ENCODE measurements around the gene SPINT4.
A peak's percentile ranks its signal among the peaks of the same experiment; 100 is the strongest.

SPINT4 gene

DNA sequence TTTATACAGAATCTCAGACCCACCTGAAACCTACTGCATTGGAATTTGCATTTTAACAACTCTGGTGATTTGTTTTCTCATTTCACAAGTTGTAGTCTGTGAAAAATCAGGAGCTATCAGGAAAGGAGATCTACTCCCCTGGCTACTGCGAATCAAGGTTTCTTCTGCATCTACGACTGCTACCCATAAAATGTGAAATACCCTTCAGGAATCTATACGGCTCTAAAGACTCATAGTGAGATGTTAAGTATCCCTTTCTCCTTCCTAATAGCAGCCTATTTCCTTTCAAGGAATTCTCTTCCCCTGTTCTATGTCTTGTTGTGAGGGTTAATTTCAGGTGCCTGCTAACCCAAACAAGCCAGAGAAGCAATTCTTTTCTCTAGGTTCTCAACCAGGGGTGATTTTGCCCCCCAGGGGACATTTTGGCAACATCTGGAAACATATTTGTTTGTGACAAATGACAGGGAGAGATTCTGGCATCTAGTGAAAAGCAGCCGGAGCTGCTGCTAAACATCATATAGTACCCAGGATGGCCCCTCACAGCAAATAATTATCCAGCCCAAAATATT lies 43.2 kb downstream of the SPINT4 start:
- DNase-seq (ENCODE audit: extremely low spot score), result no peak
- ChIA-PET CTCF (no interaction called here), POLR2A (no interaction called here)
- no peak for TF ChIP-seq BHLHE40 (IDR thresholded peaks at IDR 0.05; ENCODE audit: borderline replicate concordance)

DNA sequence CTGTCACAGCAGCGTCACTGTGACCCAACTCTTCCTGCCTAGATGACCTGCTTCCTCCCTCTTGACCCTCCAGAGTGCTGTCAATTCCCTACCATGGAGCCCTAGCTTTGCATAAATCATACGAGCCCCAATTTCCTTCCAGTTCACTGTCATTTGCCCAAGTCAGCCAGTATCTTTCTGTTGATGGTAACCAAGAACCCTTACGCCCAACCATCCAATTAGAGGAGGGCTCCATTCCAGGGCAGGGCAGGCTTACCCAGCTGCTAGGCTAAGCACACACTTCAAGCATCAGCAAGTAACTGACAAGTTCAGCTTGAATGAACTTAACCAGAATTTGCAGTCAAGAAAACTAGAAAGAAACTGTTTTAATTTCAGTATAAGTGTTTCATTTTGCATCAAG lies 43.8 kb downstream of the SPINT4 start:
- TF ChIP-seq FOXM1 (IDR thresholded peaks at IDR 0.05; ENCODE audit: borderline replicate concordance) (no peak), ELF4 (IDR thresholded peaks at IDR 0.05) (no peak), NFRKB (IDR thresholded peaks at IDR 0.05) (no peak), L3MBTL2 (conservative IDR thresholded peaks at IDR 0.05) (no peak), SP1 (IDR thresholded peaks at IDR 0.05) (no peak), HDGF (IDR thresholded peaks at IDR 0.05; ENCODE audit: borderline replicate concordance) (no peak), FOXK2 (IDR thresholded peaks at IDR 0.05) (no peak), TARDBP (IDR thresholded peaks at IDR 0.05) (no peak), ARNT (IDR thresholded peaks at IDR 0.05) (no peak), FOXA1 (IDR thresholded peaks at IDR 0.05) (no peak), LEF1 (IDR thresholded peaks at IDR 0.05; ENCODE audit: borderline replicate concordance) (no peak), SUZ12 (IDR thresholded peaks at IDR 0.05) (no peak)
- TF ChIP-seq, protein P1, sequence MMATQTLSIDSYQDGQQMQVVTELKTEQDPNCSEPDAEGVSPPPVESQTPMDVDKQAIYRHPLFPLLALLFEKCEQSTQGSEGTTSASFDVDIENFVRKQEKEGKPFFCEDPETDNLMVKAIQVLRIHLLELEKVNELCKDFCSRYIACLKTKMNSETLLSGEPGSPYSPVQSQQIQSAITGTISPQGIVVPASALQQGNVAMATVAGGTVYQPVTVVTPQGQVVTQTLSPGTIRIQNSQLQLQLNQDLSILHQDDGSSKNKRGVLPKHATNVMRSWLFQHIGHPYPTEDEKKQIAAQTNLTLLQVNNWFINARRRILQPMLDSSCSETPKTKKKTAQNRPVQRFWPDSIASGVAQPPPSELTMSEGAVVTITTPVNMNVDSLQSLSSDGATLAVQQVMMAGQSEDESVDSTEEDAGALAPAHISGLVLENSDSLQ (IDR thresholded peaks at IDR 0.05), result no peak

DNA sequence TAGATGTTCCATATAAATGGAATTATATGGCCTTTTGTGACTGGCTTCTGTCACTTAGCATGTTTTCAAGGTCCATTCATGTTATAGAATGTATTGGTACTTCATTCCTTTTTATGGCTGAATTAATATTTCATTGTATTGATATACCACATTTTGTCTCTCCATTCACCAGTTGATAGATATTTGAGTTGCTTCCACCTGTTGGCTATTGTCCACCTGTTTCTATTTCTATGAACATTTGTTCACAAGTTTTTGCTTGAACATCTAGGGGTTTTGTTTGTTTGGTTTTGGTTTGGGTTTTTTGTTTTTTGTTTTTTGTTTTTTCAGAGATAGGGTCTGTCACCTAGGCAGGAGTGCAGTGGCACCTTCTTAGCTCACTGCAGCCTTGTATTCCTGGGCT lies 46.3 kb downstream of the SPINT4 start:
- CTCF ChIA-PET, result no interaction called here
- DNase-seq (ENCODE audit: extremely low spot score), result no peak
- TF ChIP-seq FOXK2 (IDR thresholded peaks at IDR 0.05), result no peak
- TF ChIP-seq FOXM1 (IDR thresholded peaks at IDR 0.05; ENCODE audit: borderline replicate concordance), result no peak
- TF ChIP-seq TARDBP (IDR thresholded peaks at IDR 0.05), result no peak
- no peak for TF ChIP-seq ARNT (IDR thresholded peaks at IDR 0.05)
- TF ChIP-seq L3MBTL2 (conservative IDR thresholded peaks at IDR 0.05), result no peak
- no peak for TF ChIP-seq SP1 (IDR thresholded peaks at IDR 0.05)
- POLR2A ChIA-PET, result no interaction called here

More for the DNA sequence above, 43.8 kb downstream of the SPINT4 start:
- ChIA-PET POLR2A (no interaction called here), CTCF (no interaction called here)
- DNase-seq (ENCODE audit: extremely low spot score), result no peak

DNA sequence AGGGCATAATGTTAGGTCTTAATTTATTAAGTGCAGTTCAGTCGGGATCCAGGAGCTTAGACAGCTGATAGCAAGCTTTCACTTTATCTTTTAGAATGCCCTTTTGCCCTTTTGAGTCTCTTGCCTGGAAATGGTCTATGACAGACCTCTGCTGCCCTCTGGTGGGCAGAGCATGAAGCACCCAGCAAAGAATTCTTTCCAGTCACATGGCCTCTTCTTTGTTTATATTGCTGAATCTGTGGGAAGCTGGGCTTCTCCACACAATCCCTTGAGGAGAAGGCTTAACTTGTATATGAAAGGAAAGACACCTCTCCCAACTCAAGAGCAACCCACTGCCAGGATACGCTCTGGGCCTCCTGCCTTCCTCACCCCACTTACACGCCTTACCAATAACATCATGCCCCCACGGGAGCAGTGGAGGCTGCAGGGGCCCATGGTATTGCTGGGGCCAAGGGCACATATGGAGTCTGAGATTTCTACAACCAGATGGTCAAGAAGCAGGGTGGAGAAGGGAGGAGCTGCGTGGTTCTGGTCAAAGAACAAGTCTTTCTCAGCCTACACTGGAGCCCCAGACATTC lies 49.1 kb downstream of the SPINT4 start:
- POLR2A ChIA-PET, result interaction anchor here (1.2 kb wide), 1 partner anchor 397 kb away, joined by 3 read pairs; no protein-coding TSS in a partner anchor
- CTCF ChIA-PET, result interaction anchor here (0.6 to 2.7 kb wide), 25 partner anchors 9 to 726 kb away, joined by 3 to 13 read pairs (median 4); partner anchors contain the start of genes EPPIN, WFDC10A and WFDC6
- TF ChIP-seq SUZ12 (IDR thresholded peaks at IDR 0.05), result no peak
- peak; percentile 75 for TF ChIP-seq FOXK2 (IDR thresholded peaks at IDR 0.05)
- peak; percentile 79 for DNase-seq (ENCODE audit: extremely low spot score)

DNA sequence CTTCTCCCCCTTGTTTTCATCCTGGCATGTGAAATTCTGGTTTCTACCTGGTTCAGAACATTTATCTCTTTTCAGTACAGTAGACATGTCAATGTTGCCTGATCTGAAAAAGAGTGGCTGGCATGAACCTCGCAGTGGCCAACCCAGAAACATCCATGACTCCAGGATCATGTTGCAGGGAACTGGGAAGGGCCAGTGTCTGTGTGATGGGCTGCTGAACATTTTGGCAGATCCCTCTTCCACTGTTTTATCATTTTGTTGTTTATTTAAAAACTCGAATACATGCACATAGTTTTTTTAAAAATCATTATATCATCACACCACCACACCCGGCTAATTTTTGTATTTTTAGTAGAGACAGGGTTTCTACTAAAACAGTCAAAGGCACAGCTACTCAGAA lies 50.5 kb downstream of the SPINT4 start:
- TF ChIP-seq FOXA1 (IDR thresholded peaks at IDR 0.05) (no peak), ARNT (IDR thresholded peaks at IDR 0.05) (no peak), ZNF384 (IDR thresholded peaks at IDR 0.05) (no peak), TARDBP (IDR thresholded peaks at IDR 0.05) (no peak), L3MBTL2 (conservative IDR thresholded peaks at IDR 0.05) (no peak), LEF1 (IDR thresholded peaks at IDR 0.05; ENCODE audit: borderline replicate concordance) (no peak), BHLHE40 (IDR thresholded peaks at IDR 0.05; ENCODE audit: borderline replicate concordance) (no peak), SUZ12 (IDR thresholded peaks at IDR 0.05) (no peak), CTBP1 (IDR thresholded peaks at IDR 0.05; ENCODE audit: borderline replicate concordance) (no peak), HDGF (IDR thresholded peaks at IDR 0.05; ENCODE audit: borderline replicate concordance) (no peak), FOXK2 (IDR thresholded peaks at IDR 0.05) (no peak)
- no peak for DNase-seq (ENCODE audit: extremely low spot score)
- CTCF ChIA-PET, result interaction anchor here (0.7 to 2.7 kb wide), 2 partner anchors 304 to 317 kb away, joined by 4 to 13 read pairs; no protein-coding TSS in a partner anchor
- POLR2A ChIA-PET, result no interaction called here

DNA sequence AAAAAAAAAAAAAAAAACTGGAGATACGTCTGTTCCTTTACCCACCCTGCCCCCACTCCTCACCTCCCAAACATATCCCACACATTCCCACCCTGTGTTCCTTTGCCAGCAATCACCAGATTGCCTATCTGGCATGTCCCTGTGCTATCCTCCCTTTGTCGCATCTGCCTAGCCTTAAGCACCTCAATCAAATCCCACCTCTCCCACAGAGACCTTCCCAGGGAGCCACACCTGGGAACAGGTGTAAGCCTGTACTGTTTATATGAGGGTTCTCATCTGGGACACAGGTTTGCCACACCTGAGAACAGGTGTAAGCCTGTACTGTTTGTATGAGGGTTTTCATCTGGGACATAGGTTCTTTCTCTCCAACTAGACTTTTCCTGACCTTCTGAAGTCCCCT lies 52.8 kb downstream of the SPINT4 start:
- POLR2A ChIA-PET, result no interaction called here
- CTCF ChIA-PET, result interaction anchor here (0.7 kb wide), 1 partner anchor 229 kb away, joined by 3 read pairs; no protein-coding TSS in a partner anchor
- no peak for DNase-seq (ENCODE audit: extremely low spot score)
- TF ChIP-seq FOXA1 (IDR thresholded peaks at IDR 0.05) (no peak), TARDBP (IDR thresholded peaks at IDR 0.05) (no peak), ARNT (IDR thresholded peaks at IDR 0.05) (no peak), LEF1 (IDR thresholded peaks at IDR 0.05; ENCODE audit: borderline replicate concordance) (no peak), CTBP1 (IDR thresholded peaks at IDR 0.05; ENCODE audit: borderline replicate concordance) (no peak), FOXM1 (IDR thresholded peaks at IDR 0.05; ENCODE audit: borderline replicate concordance) (no peak)
- TF ChIP-seq, protein P1 (IDR thresholded peaks at IDR 0.05), result no peak

DNA sequence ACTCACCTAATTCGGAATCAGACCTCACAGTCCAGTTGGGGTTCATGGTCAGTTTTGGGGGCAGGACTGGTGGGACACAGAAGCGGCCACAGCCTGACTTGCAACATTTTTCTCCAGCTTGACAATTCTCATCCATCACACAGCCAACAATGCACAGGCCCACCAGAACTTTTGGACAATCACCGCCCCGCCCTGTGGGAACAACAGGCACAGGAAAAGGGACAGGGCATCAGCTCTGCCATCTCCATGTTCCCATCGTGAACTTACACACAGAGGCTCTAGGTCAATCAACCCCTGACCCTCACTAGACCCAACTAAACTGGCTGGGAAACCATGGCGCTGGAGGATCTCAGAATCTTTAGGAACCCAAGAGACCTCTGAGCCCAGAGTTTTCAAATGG lies 53.3 kb downstream of the SPINT4 start:
- ChIA-PET POLR2A (no interaction called here), CTCF (no interaction called here)
- TF ChIP-seq CTBP1 (IDR thresholded peaks at IDR 0.05; ENCODE audit: borderline replicate concordance), result no peak
- TF ChIP-seq LEF1 (IDR thresholded peaks at IDR 0.05; ENCODE audit: borderline replicate concordance), result no peak
- no peak for TF ChIP-seq FOXM1 (IDR thresholded peaks at IDR 0.05; ENCODE audit: borderline replicate concordance)
- TF ChIP-seq NFRKB (IDR thresholded peaks at IDR 0.05), result no peak
- TF ChIP-seq SUZ12 (IDR thresholded peaks at IDR 0.05), result no peak
- TF ChIP-seq SP1 (IDR thresholded peaks at IDR 0.05), result no peak
- no peak for TF ChIP-seq ARNT (IDR thresholded peaks at IDR 0.05)
- TF ChIP-seq ZNF384 (IDR thresholded peaks at IDR 0.05), result no peak
- TF ChIP-seq, protein P1 (IDR thresholded peaks at IDR 0.05), result no peak
- no peak for TF ChIP-seq FOXA1 (IDR thresholded peaks at IDR 0.05)
- TF ChIP-seq ELF4 (IDR thresholded peaks at IDR 0.05), result no peak
- DNase-seq (ENCODE audit: extremely low spot score), result no peak
